Ectodermal cell (in vitro differentiated cells): ENCODE measurements around the gene ARPC5.
A peak's percentile ranks its signal among the peaks of the same experiment; 100 is the strongest.
"Not testable (repeated sequence)": the region's sequence is repeated elsewhere in the genome, so short reads cannot be mapped to it uniquely, and the experiment has no call there.

ENCODE experiments used
- H3K27ac ChIP-seq: 2 replicates; pipeline ENCODE4 v1.7.0; 2013; ENCODE audit warnings: mild to moderate bottlenecking, low read depth, low read length; ENCODE audit not compliant: insufficient read depth, poor library complexity, severe bottlenecking
- H3K27me3 ChIP-seq: 2 replicates; pipeline ENCODE4 v1.7.0; 2013; ENCODE audit warnings: mild to moderate bottlenecking, low read length; ENCODE audit not compliant: insufficient read depth, control insufficient read depth, poor library complexity, severe bottlenecking
- H3K36me3 ChIP-seq: one replicate; pipeline ENCODE4 v1.7.0; 2013; ENCODE audit warnings: low read length; ENCODE audit not compliant: control insufficient read depth, insufficient read depth
- H3K4me1 ChIP-seq: one replicate; pipeline ENCODE4 v1.7.0; 2013; ENCODE audit warnings: low read length; ENCODE audit not compliant: control insufficient read depth, insufficient read depth
- H3K4me3 ChIP-seq: 2 replicates; pipeline ENCODE4 v1.7.0; 2013; ENCODE audit warnings: low read depth, low read length, control low read depth; ENCODE audit not compliant: insufficient read depth
- H3K9me3 ChIP-seq: 2 replicates; pipeline ENCODE4 v1.7.0; 2013; ENCODE audit warnings: mild to moderate bottlenecking, low read length, moderate library complexity; ENCODE audit not compliant: control insufficient read depth
- WGBS, 2 experiments: methylation state at CpG; one replicate each; pipeline ENCODE4 v1.1.7; 2013; ENCODE audit warnings: missing lambda C conversion rate in 2 of 2; 5-methylcytosine and 5-hydroxymethylcytosine counted together

The ARPC5 gene

GRCh38 chr1:183633676-183634343 is 1.8 kb downstream of the ARPC5 start:
- Histone ChIP-seq H3K27me3 (peaks cover 16% of the 10 kb centered on the region), H3K4me3 (peak overlapping the region; percentile 89), H3K9me3 (no peaks in the 10 kb centered on the region), H3K36me3 (peaks cover 14% of the 10 kb centered on the region), H3K4me1 (peaks cover 17% of the 10 kb centered on the region), H3K27ac (no peak overlapping the region)
- WGBS, 2 experiments: no CpG with 5 or more reads among the region's 1 CpG

- Histone ChIP-seq H3K4me1 (peaks cover 17% of the 10 kb centered on the region), H3K4me3 (peak overlapping the region; percentile 89), H3K27me3 (peaks cover 16% of the 10 kb centered on the region), H3K36me3 (peaks cover 18% of the 10 kb centered on the region), H3K9me3 (no peaks in the 10 kb centered on the region), H3K27ac (no peak overlapping the region)
- 71 to 75% methylated on average over 1 of the region's 1 CpG for WGBS, 2 experiments
Observed at GRCh38 chr1:183632964-183633363, 2.6 kb downstream of the ARPC5 start.

- no peak overlapping the region for H3K27ac ChIP-seq
- peak overlapping the region; percentile 4 for H3K4me3 ChIP-seq
- peaks cover 17% of the 10 kb centered on the region for H3K4me1 ChIP-seq
- H3K9me3 ChIP-seq: no peaks in the 10 kb centered on the region
- H3K36me3 ChIP-seq: peaks cover 18% of the 10 kb centered on the region
- 73 to 77% methylated on average over 2 of the region's 2 CpGs for WGBS, 2 experiments
- peaks cover 9% of the 10 kb centered on the region for H3K27me3 ChIP-seq
Observed at GRCh38 chr1:183632114-183632513, 3.5 kb downstream of the ARPC5 start.

GRCh38 chr1:183630748-183631147 is 4.8 kb downstream of the ARPC5 start:
- no peaks in the 10 kb centered on the region for H3K9me3 ChIP-seq
- no peak overlapping the region for H3K27ac ChIP-seq
- WGBS, 2 experiments: 91 to 93% methylated on average over 2 of the region's 2 CpGs
- H3K27me3 ChIP-seq: no peaks in the 10 kb centered on the region
- peaks cover 18% of the 10 kb centered on the region for H3K36me3 ChIP-seq
- no peak overlapping the region for H3K4me3 ChIP-seq
- H3K4me1 ChIP-seq: peaks cover 17% of the 10 kb centered on the region

- Histone ChIP-seq H3K36me3 (peaks cover 20% of the 10 kb centered on the region), H3K4me3 (no peak overlapping the region), H3K4me1 (peaks cover 17% of the 10 kb centered on the region), H3K9me3 (no peaks in the 10 kb centered on the region), H3K27me3 (no peaks in the 10 kb centered on the region), H3K27ac (no peak overlapping the region)
Observed at GRCh38 chr1:183628537-183628936, 7.0 kb downstream of the ARPC5 start.

- not testable (repeated sequence) for H3K27me3 ChIP-seq, H3K4me3 ChIP-seq, H3K27ac ChIP-seq, H3K9me3 ChIP-seq, H3K4me1 ChIP-seq
- WGBS, 2 experiments: 98 to 100% methylated on average over 2 to 3 of the region's 3 CpGs
- peaks cover 20% of the 10 kb centered on the region for H3K36me3 ChIP-seq
Observed at GRCh38 chr1:183626236-183626635, 9.3 kb downstream of the ARPC5 start.

- no peaks in the 10 kb centered on the region for H3K4me1 ChIP-seq
- no peaks in the 10 kb centered on the region for H3K9me3 ChIP-seq
- WGBS, 2 experiments: 72 to 73% methylated on average over 10 of the region's 10 CpGs
- H3K27ac ChIP-seq: no peak overlapping the region
- peaks cover 2% of the 10 kb centered on the region for H3K36me3 ChIP-seq
- H3K27me3 ChIP-seq: no peaks in the 10 kb centered on the region
- no peak overlapping the region for H3K4me3 ChIP-seq
Observed at GRCh38 chr1:183622884-183623785, 12.4 kb downstream of the ARPC5 start.

- Histone ChIP-seq H3K27ac (no peak overlapping the region), H3K27me3 (no peaks in the 10 kb centered on the region), H3K4me1 (no peaks in the 10 kb centered on the region), H3K4me3 (no peak overlapping the region), H3K36me3 (peaks cover 2% of the 10 kb centered on the region), H3K9me3 (no peaks in the 10 kb centered on the region)
- 100% methylated on average over 1 of the region's 1 CpG; no CpG with 5 or more reads in 1 of the 2 experiments for WGBS, 2 experiments
Observed at GRCh38 chr1:183622013-183622412, 13.6 kb downstream of the ARPC5 start.

- H3K4me1 ChIP-seq: no peaks in the 10 kb centered on the region
- H3K27ac ChIP-seq: no peak overlapping the region
- WGBS, 2 experiments: 79 to 81% methylated on average over 2 of the region's 2 CpGs
- H3K4me3 ChIP-seq: no peak overlapping the region
- no peaks in the 10 kb centered on the region for H3K9me3 ChIP-seq
- no peaks in the 10 kb centered on the region for H3K36me3 ChIP-seq
- no peaks in the 10 kb centered on the region for H3K27me3 ChIP-seq
Observed at GRCh38 chr1:183620311-183620710, 15.3 kb downstream of the ARPC5 start.

- Histone ChIP-seq H3K9me3 (no peaks in the 10 kb centered on the region), H3K27me3 (no peaks in the 10 kb centered on the region), H3K27ac (no peak overlapping the region), H3K4me3 (no peak overlapping the region), H3K36me3 (no peaks in the 10 kb centered on the region), H3K4me1 (no peaks in the 10 kb centered on the region)
- 84 to 100% methylated on average over 1 of the region's 1 CpG for whole genome bisulfite sequencing, 2 experiments
Observed at GRCh38 chr1:183619781-183620180, 15.8 kb downstream of the ARPC5 start.
